Nephron (organoid): ENCODE results near the gene CYB561.

Experiments used
- H3K27ac Mint-ChIP-seq, 3 experiments: 2 replicates each; pipeline ENCODE4 v1.8.0; 2020; ENCODE audit warnings: mixed read lengths in 3 of 3, mild to moderate bottlenecking in 2 of 3, moderate library complexity in 1 of 3
- H3K27me3 Mint-ChIP-seq: 2 replicates; pipeline ENCODE4 v1.8.0; 2021; ENCODE audit warnings: low read depth, mild to moderate bottlenecking, moderate library complexity, mixed read lengths
- H3K36me3 Mint-ChIP-seq: 2 replicates; pipeline ENCODE4 v1.8.0; 2020; ENCODE audit warnings: low read depth, mixed read lengths
- H3K4me1 Mint-ChIP-seq: 2 replicates; pipeline ENCODE4 v1.8.0; 2020; ENCODE audit warnings: mixed read lengths
- H3K4me3 Mint-ChIP-seq, 3 experiments: 2 replicates each; pipeline ENCODE4 v1.8.0; 2020; ENCODE audit warnings: mild to moderate bottlenecking in 3 of 3, mixed read lengths in 3 of 3, moderate library complexity in 2 of 3
- H3K9me3 Mint-ChIP-seq: 2 replicates; pipeline ENCODE4 v1.8.0; 2020; ENCODE audit warnings: mixed read lengths
- TF ChIP-seq, protein P1 (sequence below), 3 experiments: fragments of 200-600 bp; sonication (generic); IDR thresholded peaks; one replicate each; pipeline ENCODE4 v1.5.0; 2021; ENCODE audit warnings: antibody characterized with exemption in 3 of 3; ENCODE audit not compliant: unreplicated experiment in 3 of 3

Gene CYB561

DNA sequence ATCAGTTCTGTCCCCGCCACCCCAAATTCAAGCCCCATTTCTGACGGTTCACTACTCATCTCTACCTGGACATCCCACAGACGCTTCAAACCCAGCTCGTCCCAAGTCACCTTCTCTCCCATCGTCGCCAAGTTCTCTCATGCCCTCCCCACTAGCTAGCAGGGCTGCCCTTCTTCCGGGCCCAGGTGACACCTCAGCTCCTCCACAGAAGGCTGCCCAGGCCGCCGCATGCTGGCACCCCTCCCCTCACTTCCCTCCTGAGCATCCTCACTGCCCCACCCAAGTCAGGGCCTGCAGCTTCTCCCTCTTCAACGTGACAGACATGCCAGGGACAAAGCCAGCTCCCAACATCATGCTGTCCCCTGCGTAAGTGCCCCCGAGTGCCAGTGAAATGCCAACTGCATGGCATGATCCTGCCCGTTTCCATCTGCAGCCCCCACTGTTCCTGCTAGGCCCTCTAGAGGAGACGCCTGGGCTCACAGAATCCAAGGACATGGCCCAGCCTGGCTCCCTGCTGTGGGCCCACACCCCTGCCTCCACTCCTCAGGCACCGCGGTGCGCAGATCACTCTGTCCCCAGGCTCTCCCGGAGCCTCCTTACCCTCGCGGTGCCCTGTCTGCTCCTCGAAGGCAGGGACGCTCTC lies 5.9 kb downstream of the CYB561 start:
- peaks cover 11% of the 10 kb centered on the region for H3K4me1 Mint-ChIP-seq
- H3K36me3 Mint-ChIP-seq, result no peaks in the 10 kb centered on the region
- H3K4me3 Mint-ChIP-seq, result no peak overlapping the region
- H3K27me3 Mint-ChIP-seq, result peaks cover 7% of the 10 kb centered on the region
- TF ChIP-seq, protein P1, sequence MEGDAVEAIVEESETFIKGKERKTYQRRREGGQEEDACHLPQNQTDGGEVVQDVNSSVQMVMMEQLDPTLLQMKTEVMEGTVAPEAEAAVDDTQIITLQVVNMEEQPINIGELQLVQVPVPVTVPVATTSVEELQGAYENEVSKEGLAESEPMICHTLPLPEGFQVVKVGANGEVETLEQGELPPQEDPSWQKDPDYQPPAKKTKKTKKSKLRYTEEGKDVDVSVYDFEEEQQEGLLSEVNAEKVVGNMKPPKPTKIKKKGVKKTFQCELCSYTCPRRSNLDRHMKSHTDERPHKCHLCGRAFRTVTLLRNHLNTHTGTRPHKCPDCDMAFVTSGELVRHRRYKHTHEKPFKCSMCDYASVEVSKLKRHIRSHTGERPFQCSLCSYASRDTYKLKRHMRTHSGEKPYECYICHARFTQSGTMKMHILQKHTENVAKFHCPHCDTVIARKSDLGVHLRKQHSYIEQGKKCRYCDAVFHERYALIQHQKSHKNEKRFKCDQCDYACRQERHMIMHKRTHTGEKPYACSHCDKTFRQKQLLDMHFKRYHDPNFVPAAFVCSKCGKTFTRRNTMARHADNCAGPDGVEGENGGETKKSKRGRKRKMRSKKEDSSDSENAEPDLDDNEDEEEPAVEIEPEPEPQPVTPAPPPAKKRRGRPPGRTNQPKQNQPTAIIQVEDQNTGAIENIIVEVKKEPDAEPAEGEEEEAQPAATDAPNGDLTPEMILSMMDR (IDR thresholded peaks at IDR 0.05; ENCODE audit: unreplicated experiment in 3 of 3), result no peak
- no peak overlapping the region for H3K27ac Mint-ChIP-seq
- H3K9me3 Mint-ChIP-seq, result no peaks in the 10 kb centered on the region

DNA sequence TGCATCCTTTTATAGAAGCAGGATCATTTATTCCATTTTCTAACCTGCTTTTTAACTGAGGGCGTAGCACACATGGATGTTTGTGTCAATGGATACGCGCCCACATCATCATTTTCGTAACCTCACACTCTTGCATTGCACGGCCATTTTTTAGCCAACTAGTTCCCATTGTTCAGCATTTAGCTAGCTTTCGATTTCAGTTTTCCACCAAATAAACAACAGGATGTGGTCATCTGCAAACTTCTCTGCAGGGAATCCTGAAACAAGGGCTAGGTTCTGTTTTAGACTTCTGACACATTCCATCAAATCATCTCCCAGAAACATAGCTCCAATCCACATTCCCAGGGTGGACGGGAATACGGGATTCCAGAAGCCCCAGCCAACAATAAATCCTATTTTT lies 6.4 kb downstream of the CYB561 start:
- Mint-ChIP-seq H3K4me3 (no peak overlapping the region), H3K9me3 (no peaks in the 10 kb centered on the region), H3K27ac (no peak overlapping the region), H3K4me1 (peaks cover 5% of the 10 kb centered on the region), H3K27me3 (peaks cover 4% of the 10 kb centered on the region), H3K36me3 (no peaks in the 10 kb centered on the region)
- TF ChIP-seq, protein P1 (IDR thresholded peaks at IDR 0.05; ENCODE audit: unreplicated experiment in 3 of 3), result no peak

DNA sequence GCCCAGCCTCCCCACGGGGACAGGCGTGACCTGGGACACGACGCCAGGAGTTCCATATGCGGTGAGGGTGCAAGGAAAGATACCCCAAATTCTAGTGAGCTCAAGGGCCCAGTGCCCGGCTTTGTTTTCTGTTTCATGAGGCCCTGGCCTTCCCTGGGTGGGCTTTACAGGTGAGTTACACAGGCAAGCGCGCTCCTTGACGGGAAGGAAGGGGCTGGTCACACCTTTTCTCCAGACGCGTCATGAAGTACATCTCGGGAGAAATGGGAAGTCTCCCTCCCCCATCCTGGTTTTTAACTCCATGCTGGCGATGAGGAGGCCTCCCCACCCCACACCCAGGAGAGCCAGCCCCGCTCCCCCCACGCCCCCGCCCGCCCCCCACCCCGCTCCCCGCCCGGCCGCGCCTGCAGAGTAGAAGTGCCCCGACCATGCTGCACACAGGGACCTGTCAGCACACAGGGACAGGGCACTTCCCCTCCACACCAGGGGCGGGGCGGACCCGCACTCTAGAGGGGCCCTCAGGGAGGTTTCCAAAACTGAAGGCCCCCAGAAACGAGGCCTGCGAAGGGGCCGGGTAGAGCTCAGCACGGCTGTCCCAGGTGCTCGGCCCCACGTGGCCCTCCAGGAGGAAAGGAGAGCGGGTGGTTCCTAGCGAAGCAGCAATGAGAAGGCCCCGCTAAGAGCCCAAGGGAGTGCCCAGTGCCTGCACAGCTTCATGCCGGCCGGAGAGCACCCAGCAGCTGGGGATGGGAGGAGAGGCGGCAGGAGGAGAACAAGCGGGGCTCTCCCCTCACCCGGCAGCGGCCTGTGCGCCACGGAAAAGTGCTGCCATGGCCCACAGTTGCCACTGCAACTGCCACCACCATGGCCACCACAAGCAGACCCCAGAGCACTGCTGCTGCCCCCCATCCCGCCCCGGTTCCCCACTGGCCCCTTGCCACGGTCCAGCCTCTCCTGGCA lies 7.7 kb downstream of the CYB561 start:
- Mint-ChIP-seq H3K36me3 (no peaks in the 10 kb centered on the region), H3K27ac (no peak overlapping the region), H3K9me3 (no peaks in the 10 kb centered on the region), H3K4me1 (peaks cover 12% of the 10 kb centered on the region), H3K4me3 (no peak overlapping the region), H3K27me3 (peaks cover 4% of the 10 kb centered on the region)
- TF ChIP-seq, protein P1 (IDR thresholded peaks at IDR 0.05; ENCODE audit: unreplicated experiment in 3 of 3), result no peak

DNA sequence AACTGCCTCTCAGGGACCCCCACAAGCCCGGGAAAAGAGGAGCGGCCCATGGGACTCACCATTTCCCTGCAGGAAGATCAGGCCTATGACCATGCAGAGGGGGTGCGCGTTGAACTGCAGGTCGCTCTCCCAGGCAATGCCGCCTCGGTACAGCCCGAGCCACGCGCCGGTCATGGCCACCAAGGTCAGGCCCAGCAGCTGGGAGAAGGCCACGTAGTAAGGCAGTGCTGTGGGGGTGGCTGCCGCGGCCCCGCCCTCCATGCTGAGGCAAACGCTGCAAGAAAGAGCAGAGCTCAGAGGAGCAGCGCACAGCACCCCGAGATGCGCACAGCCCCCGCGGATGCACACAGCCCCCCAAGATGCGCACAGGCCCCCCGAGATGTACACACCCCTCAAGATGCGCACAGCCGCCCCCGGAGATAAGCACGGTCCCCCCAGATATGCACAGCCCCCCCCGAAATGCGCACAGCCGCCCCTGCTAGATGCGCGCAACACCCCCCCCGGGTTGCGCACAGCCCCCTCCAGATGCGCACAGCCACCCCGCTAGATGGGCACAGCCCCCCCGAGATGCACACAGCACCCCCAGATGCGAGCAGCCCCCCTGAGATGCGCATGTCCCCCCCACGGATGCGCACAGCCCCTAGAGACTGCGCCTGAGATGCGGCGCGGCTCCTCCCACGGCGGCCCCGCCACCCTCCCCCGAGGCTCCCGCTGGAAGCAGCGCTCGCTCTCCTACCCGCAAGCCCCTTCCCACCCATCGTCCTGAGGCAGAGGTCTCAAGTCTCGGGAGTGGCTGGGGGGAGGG lies 8.6 kb downstream of the CYB561 start:
- H3K27me3 Mint-ChIP-seq, result peaks cover 4% of the 10 kb centered on the region
- H3K4me3 Mint-ChIP-seq, result no peak overlapping the region
- no peaks in the 10 kb centered on the region for H3K36me3 Mint-ChIP-seq
- no peaks in the 10 kb centered on the region for H3K9me3 Mint-ChIP-seq
- H3K4me1 Mint-ChIP-seq, result peaks cover 21% of the 10 kb centered on the region
- TF ChIP-seq, protein P1 (IDR thresholded peaks at IDR 0.05; ENCODE audit: unreplicated experiment in 3 of 3), result no peak
- H3K27ac Mint-ChIP-seq, result no peak overlapping the region

DNA sequence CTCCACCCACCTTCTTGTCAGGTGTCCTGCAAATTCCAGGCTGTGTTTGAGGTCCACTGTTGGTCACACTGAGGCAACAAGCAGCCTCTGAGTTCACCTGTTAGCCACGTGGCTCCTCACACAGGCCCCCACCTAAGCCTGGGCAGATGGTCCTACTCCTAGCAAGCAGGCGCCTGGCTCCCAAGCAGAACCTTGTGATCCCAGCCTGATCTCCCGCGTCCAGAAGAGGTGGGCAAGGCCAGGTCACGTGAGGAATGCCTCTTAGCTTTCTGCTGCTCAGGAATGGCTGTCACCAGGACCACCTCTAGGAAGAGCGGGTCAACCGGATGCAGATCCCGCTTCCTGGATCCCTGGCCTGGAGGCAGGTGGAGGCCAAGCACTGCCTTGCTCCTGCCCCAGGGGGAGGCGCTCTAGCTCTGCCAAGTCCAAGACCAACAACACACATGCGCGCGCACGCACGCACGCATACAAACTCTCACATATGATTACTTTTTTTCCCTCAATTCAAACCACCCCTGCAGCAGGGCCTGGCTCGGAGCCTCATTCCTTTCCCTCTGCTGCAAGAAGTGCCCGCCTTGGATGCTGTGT lies 9.5 kb downstream of the CYB561 start:
- H3K27me3 Mint-ChIP-seq, result peaks cover 4% of the 10 kb centered on the region
- H3K4me1 Mint-ChIP-seq, result peaks cover 29% of the 10 kb centered on the region
- no peak overlapping the region for H3K27ac Mint-ChIP-seq
- TF ChIP-seq, protein P1 (IDR thresholded peaks at IDR 0.05; ENCODE audit: unreplicated experiment in 3 of 3), result no peak
- H3K9me3 Mint-ChIP-seq, result no peaks in the 10 kb centered on the region
- H3K36me3 Mint-ChIP-seq, result no peaks in the 10 kb centered on the region
- no peak overlapping the region for H3K4me3 Mint-ChIP-seq
